Common myeloid progenitor, CD34-positive (primary cell): ENCODE data around the gene ALDH2.
A peak's percentile ranks its signal among the peaks of the same experiment; 100 is the strongest.
"Not testable (repeated sequence)": the region's sequence is repeated elsewhere in the genome, so short reads cannot be mapped to it uniquely, and the experiment has no call there.

Source experiments
- CTCF ChIA-PET: fragments of 350-600 bp; sonication (Branson Sonifier 250); formaldehyde crosslinking; loops from one replicate; lab custom pipeline; 2021; ENCODE audit warnings: antibody characterized with exemption; lab: Charles Lee
- POLR2A ChIA-PET: fragments of 350-600 bp; sonication (Branson Sonifier 250); formaldehyde crosslinking; loops from one replicate; lab custom pipeline; 2021; ENCODE audit warnings: antibody characterized with exemption; lab: Charles Lee
- DNase-seq, 3 donors: peaks; one replicate each; pipeline versions ENCODE4 v3.0.0 to v3.0.0-alpha.2; 2013
- H3K27ac ChIP-seq, 2 experiments: 1 replicate in 1 of 2; 2 replicates in 1 of 2; pipeline ENCODE4 v1.7.0; 2013; ENCODE audit warnings: inconsistent platforms in 2 of 2, low read length in 2 of 2, mild to moderate bottlenecking in 2 of 2, low read depth in 1 of 2, moderate library complexity in 1 of 2; ENCODE audit not compliant: severe bottlenecking in 2 of 2, insufficient read depth in 1 of 2, poor library complexity in 1 of 2
- H3K27me3 ChIP-seq, 5 experiments: replicated peaks in 2 of 5; 1 replicate in 3 of 5; 2 replicates in 2 of 5; pipeline versions ENCODE4 v1.6.1 to v1.7.0; 2013; ENCODE audit warnings: low read length in 4 of 5, mild to moderate bottlenecking in 2 of 5, moderate library complexity in 2 of 5, inconsistent platforms in 1 of 5; ENCODE audit not compliant: insufficient read depth in 5 of 5, control insufficient read depth in 4 of 5
- H3K36me3 ChIP-seq, 4 experiments: 1 replicate in 2 of 4; 2 replicates in 2 of 4; pipeline versions ENCODE4 v1.6.1 to v1.7.0; 2013; ENCODE audit warnings: low read length in 3 of 4, control low read depth in 1 of 4, mild to moderate bottlenecking in 1 of 4; ENCODE audit not compliant: control insufficient read depth in 4 of 4, insufficient read depth in 4 of 4
- H3K4me1 ChIP-seq, 4 experiments: 1 replicate in 3 of 4; 2 replicates in 1 of 4; pipeline versions ENCODE4 v1.6.1 to v1.7.1; 2013; ENCODE audit warnings: low read length in 3 of 4, mild to moderate bottlenecking in 3 of 4, control low read depth in 1 of 4, inconsistent platforms in 1 of 4, moderate library complexity in 1 of 4; ENCODE audit not compliant: control insufficient read depth in 4 of 4, insufficient read depth in 4 of 4; ENCODE audit errors: control extremely low read depth in 1 of 4
- H3K4me3 ChIP-seq, 7 experiments: 1 replicate in 4 of 7; 2 replicates in 3 of 7; pipeline versions ENCODE4 v1.5.1 to v1.7.0; 2013; ENCODE audit warnings: mild to moderate bottlenecking in 7 of 7, low read length in 6 of 7, moderate library complexity in 6 of 7, inconsistent platforms in 2 of 7, low read depth in 2 of 7, control low read depth in 1 of 7; ENCODE audit not compliant: insufficient read depth in 4 of 7, control insufficient read depth in 1 of 7; ENCODE audit errors: extremely low read depth in 1 of 7
- H3K9me3 ChIP-seq, 5 experiments: 1 replicate in 4 of 5; 2 replicates in 1 of 5; pipeline versions ENCODE4 v1.6.1 to v1.7.1; 2013; ENCODE audit warnings: low read length in 4 of 5, mild to moderate bottlenecking in 2 of 5, inconsistent platforms in 1 of 5, low read depth in 1 of 5, moderate library complexity in 1 of 5; ENCODE audit not compliant: control insufficient read depth in 4 of 5, insufficient read depth in 2 of 5; ENCODE audit errors: control extremely low read depth in 1 of 5
- WGBS: methylation state at CpG from one replicate; pipeline ENCODE4 v1.1.5; 2013; ENCODE audit not compliant: insufficient coverage; 5-methylcytosine and 5-hydroxymethylcytosine counted together

ALDH2 gene

GRCh38 chr12:111820828-111821227, 54.1 kb downstream of the ALDH2 start:
- H3K9me3 ChIP-seq, H3K4me1 ChIP-seq, CTCF ChIA-PET, H3K27me3 ChIP-seq, H3K27ac ChIP-seq, H3K4me3 ChIP-seq, H3K36me3 ChIP-seq, DNase-seq, POLR2A ChIA-PET: not testable (repeated sequence)
- WGBS, result 96% methylated on average over 8 of the region's 8 CpGs

- ChIA-PET CTCF (interaction anchor here (1.1 to 1.5 kb wide), 2 partner anchors 10 to 18 kb away, joined by 3 to 4 read pairs; no protein-coding TSS in a partner anchor), POLR2A (interaction anchor here (0.5 kb wide), 1 partner anchor 265 kb away, joined by 3 read pairs; no protein-coding TSS in a partner anchor)
- Histone ChIP-seq H3K4me1 (no peaks in the 10 kb centered on the region), H3K4me3 (no peak overlapping the region), H3K9me3 (peaks cover 0 to 2% (median 0%) of the 10 kb centered on the region in 5 experiments), H3K36me3 (no peaks in the 10 kb centered on the region), H3K27me3 (no peaks in the 10 kb centered on the region), H3K27ac (no peak overlapping the region)
- DNase-seq, result no peak
- no CpG with 5 or more reads among the region's 2 CpGs for WGBS
Measured at GRCh38 chr12:111822886-111823285, 56.2 kb downstream of the ALDH2 start.

GRCh38 chr12:111823891-111824290, 57.2 kb downstream of the ALDH2 start:
- H3K27ac ChIP-seq, result no peak overlapping the region
- H3K4me3 ChIP-seq, result no peak overlapping the region
- peaks cover 0 to 3% (median 0%) of the 10 kb centered on the region in 5 experiments for H3K9me3 ChIP-seq
- ChIA-PET POLR2A (no interaction called here), CTCF (interaction anchor here (1.5 kb wide), 1 partner anchor 17 kb away, joined by 3 read pairs; no protein-coding TSS in a partner anchor)
- H3K36me3 ChIP-seq, result no peaks in the 10 kb centered on the region
- no peaks in the 10 kb centered on the region for H3K27me3 ChIP-seq
- DNase-seq, result no peak
- H3K4me1 ChIP-seq, result no peaks in the 10 kb centered on the region
- 100% methylated on average over 2 of the region's 3 CpGs for WGBS

GRCh38 chr12:111824312-111824711, 57.6 kb downstream of the ALDH2 start:
- CTCF ChIA-PET, H3K4me1 ChIP-seq, H3K27me3 ChIP-seq, H3K4me3 ChIP-seq, POLR2A ChIA-PET, H3K27ac ChIP-seq, H3K36me3 ChIP-seq, H3K9me3 ChIP-seq: not testable (repeated sequence)
- peak in 2 of 3 donors; percentile 17 to 31 for DNase-seq
- no CpG with 5 or more reads among the region's 4 CpGs for WGBS

- Histone ChIP-seq H3K4me3 (no peak overlapping the region), H3K36me3 (no peaks in the 10 kb centered on the region), H3K27ac (no peak overlapping the region), H3K27me3 (no peaks in the 10 kb centered on the region), H3K4me1 (no peaks in the 10 kb centered on the region), H3K9me3 (peaks cover 0 to 3% (median 0%) of the 10 kb centered on the region in 5 experiments)
- ChIA-PET POLR2A (no interaction called here), CTCF (interaction anchor here (0.5 to 4.0 kb wide), 3 partner anchors 9 to 218 kb away, joined by 3 to 19 read pairs (median 4); no protein-coding TSS in a partner anchor)
- WGBS, result 98% methylated on average over 4 of the region's 5 CpGs
- no peak for DNase-seq
Measured at GRCh38 chr12:111825509-111825908, 58.8 kb downstream of the ALDH2 start.

- DNase-seq, result no peak
- no peaks in the 10 kb centered on the region for H3K36me3 ChIP-seq
- POLR2A ChIA-PET, result interaction anchor here (0.6 kb wide), 2 partner anchors 42 to 124 kb away, joined by 3 read pairs; no protein-coding TSS in a partner anchor
- no peaks in the 10 kb centered on the region for H3K4me1 ChIP-seq
- CTCF ChIA-PET, result interaction anchor here (0.7 to 4.0 kb wide), 3 partner anchors 10 to 186 kb away, joined by 3 to 19 read pairs (median 4); no protein-coding TSS in a partner anchor
- H3K9me3 ChIP-seq, result peaks cover 0 to 3% (median 0%) of the 10 kb centered on the region in 5 experiments
- H3K4me3 ChIP-seq, result no peak overlapping the region
- no peak overlapping the region for H3K27ac ChIP-seq
- H3K27me3 ChIP-seq, result no peaks in the 10 kb centered on the region
- 96% methylated on average over 3 of the region's 3 CpGs for WGBS
Measured at GRCh38 chr12:111826316-111826715, 59.6 kb downstream of the ALDH2 start.

GRCh38 chr12:111826992-111827391, 60.3 kb downstream of the ALDH2 start:
- Histone ChIP-seq H3K9me3 (peaks cover 0 to 3% (median 0%) of the 10 kb centered on the region in 5 experiments), H3K4me3 (no peak overlapping the region), H3K27me3 (no peaks in the 10 kb centered on the region), H3K27ac (no peak overlapping the region), H3K4me1 (no peaks in the 10 kb centered on the region), H3K36me3 (no peaks in the 10 kb centered on the region)
- 100% methylated on average over 1 of the region's 2 CpGs for WGBS
- CTCF ChIA-PET, result interaction anchor here (0.6 to 4.0 kb wide), 2 partner anchors 11 to 40 kb away, joined by 3 to 19 read pairs; no protein-coding TSS in a partner anchor
- POLR2A ChIA-PET, result interaction anchor here (0.6 kb wide), 1 partner anchor 123 kb away, joined by 3 read pairs; no protein-coding TSS in a partner anchor
- DNase-seq, result no peak
